Bronchial epithelial cell (primary cell): ENCODE results near the gene MRPS26. TPM values are rescaled to one million over a fixed set of nuclear protein-coding genes. Genes with fewer than 3 reads are reported as not detected.
"Not testable (repeated sequence)": the region's sequence is repeated elsewhere in the genome, so short reads cannot be mapped to it uniquely, and the experiment has no call there.

ENCODE experiments used
- DNase-seq: peaks from one replicate; pipeline ENCODE4 v3.0.0-alpha.2; 2010; ENCODE audit warnings: low read depth
- FAIRE-seq: peaks from 2 replicates; lab custom pipeline; 2011; peaks lifted over from hg19 to GRCh38; lab: Jason Lieb, UNC
- H3K27me3 ChIP-seq: 2 replicates; pipeline ENCODE4 v1.5.1; 2011; ENCODE audit warnings: low read length; ENCODE audit not compliant: control insufficient read depth, insufficient read depth
- H3K36me3 ChIP-seq: 2 replicates; pipeline ENCODE4 v1.5.1; 2011; ENCODE audit warnings: low read length; ENCODE audit not compliant: control insufficient read depth, insufficient read depth
- H3K4me3 ChIP-seq: 2 replicates; pipeline ENCODE4 v1.5.1; 2011; ENCODE audit warnings: mild to moderate bottlenecking, low read depth, low read length, control low read depth
- total RNA-seq: library from RNA; depleted of rRNA; stranded (reverse); fragments of >200 nt; gene quantifications from 2 replicates; pipeline ENCODE4 v1.2.1, GENCODE V29; 2014
- TF ChIP-seq, protein P1 (sequence below): IDR thresholded peaks from 2 replicates; pipeline ENCODE4 v1.5.1; 2011; ENCODE audit warnings: mild to moderate bottlenecking, moderate library complexity, low read length, control low read depth, inconsistent platforms; ENCODE audit not compliant: insufficient read depth, severe bottlenecking

Gene MRPS26
- total RNA-seq, 1 donor from 2014 or later = 69.5 TPM

DNA sequence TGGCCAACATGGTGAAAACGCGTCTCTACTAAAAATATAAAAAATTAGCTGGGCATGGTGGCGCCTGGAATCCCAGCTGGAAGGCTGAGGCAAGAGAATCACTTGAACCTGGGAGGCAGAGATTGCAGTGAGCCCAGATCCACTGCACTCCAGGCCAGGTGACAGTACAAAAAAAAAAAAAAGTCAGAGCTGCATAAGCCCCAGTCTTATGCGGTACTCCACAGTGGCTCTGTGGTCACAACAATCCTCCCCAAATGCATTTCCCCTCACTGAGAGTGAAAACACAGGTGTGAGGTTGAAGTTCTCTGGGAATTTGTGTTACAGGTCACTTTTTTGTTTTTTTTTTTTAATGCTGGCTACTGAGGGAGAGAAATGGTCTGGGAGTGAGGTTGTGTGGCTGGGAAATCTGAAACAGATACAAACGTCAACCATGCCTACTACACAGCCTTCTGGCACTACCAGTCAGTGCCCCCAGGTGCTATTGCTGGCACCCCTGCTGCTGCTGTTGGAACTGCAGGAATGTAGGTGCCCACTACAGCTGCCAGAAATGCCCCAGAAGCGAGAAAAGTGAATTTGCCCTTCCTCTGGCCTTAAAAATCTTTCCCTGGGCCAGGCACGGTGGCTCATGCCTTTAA is 5.7 kb downstream of the MRPS26 start:
- no peak overlapping the region for H3K4me3 ChIP-seq
- TF ChIP-seq, protein P1, sequence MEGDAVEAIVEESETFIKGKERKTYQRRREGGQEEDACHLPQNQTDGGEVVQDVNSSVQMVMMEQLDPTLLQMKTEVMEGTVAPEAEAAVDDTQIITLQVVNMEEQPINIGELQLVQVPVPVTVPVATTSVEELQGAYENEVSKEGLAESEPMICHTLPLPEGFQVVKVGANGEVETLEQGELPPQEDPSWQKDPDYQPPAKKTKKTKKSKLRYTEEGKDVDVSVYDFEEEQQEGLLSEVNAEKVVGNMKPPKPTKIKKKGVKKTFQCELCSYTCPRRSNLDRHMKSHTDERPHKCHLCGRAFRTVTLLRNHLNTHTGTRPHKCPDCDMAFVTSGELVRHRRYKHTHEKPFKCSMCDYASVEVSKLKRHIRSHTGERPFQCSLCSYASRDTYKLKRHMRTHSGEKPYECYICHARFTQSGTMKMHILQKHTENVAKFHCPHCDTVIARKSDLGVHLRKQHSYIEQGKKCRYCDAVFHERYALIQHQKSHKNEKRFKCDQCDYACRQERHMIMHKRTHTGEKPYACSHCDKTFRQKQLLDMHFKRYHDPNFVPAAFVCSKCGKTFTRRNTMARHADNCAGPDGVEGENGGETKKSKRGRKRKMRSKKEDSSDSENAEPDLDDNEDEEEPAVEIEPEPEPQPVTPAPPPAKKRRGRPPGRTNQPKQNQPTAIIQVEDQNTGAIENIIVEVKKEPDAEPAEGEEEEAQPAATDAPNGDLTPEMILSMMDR = no peak
- no peak for FAIRE-seq
- H3K36me3 ChIP-seq = peaks cover 12% of the 10 kb centered on the region
- H3K27me3 ChIP-seq = no peaks in the 10 kb centered on the region
- DNase-seq = no peak

DNA sequence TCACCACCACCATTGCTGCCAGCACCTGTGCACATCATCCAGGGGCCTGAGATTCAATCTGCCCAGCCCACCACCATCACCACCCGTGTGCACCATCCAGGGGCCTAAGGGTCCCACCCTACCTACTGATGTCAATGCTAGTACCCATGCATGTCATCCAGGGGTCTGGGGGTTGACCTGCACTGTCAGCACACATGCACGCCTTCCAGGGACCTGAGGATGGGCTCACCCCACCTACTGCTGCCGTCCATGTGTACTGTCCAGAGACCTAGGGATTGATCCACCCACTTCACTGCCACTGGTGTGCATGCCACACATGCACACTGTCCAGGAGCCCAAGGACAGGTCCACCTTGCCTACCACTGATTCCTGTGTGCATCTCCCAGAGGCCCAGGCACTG is 13.6 kb downstream of the MRPS26 start:
- Histone ChIP-seq H3K27me3 (no peaks in the 10 kb centered on the region), H3K36me3 (no peaks in the 10 kb centered on the region), H3K4me3 (no peak overlapping the region)
- DNase-seq (no peak), FAIRE-seq (no peak)
- TF ChIP-seq, protein P1 = no peak

DNA sequence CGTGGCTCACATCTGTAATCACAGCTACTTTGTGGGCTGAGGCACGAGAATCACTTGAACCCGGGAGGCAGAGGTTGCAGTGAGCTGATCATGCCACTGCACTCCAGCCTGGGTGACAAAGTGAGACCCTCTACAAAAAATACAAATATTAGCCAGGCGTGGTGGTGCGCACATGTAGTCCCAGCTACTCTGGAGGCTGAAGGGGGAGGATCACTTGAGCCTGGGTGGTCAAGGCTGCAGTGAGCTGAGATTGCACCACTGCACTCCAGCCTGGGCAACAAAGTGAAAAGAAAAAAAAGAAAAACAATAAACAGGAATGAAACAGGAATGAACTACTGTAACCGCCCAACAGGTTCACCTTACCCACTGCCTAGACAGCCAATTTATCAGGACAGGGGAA is 18.3 kb downstream of the MRPS26 start:
- not testable (repeated sequence) for H3K4me3 ChIP-seq

DNA sequence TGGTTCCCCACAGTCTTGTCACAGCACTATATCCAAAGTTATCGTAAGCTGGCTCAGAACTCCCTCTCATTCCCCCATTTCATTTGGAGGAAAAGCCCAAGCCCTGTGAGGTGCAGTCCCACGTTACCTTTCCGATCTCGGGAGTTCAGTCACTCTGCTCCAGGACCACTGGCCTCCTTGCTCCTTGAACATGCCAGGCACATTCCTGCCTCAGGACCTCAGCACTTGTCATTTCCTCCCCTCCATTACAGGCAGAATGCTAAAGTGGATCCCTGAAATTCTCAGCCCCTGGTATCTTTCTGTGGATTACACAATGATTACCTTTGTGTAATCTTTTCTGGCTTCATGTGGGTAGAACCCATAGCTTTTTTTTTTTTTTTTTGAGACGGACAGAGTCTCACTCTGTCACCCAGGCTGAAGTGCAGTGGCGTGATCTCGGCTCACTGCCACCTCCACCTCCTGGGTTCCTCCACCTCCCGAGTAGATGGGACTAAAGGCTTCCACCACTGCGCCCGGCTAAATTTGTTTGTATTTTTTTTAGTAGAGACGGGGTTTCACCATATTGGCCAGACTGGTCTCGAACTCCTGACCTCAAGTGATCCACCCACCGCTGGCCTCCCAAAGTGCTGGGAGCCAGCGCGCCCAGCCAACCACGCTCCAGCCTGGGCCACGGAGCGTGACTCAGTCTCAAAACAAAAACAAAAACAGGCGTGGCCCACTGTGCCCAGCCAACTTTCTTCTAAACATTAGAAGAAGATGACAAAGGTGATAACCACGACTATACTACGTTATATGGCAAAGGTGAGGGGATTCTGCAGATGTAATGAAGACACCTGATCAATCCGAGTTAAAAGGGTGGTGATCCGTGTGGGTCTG is 21.5 kb downstream of the MRPS26 start:
- TF ChIP-seq, protein P1 = no peak
- H3K36me3 ChIP-seq = no peaks in the 10 kb centered on the region
- H3K4me3 ChIP-seq = no peak overlapping the region
- FAIRE-seq (no peak), DNase-seq (no peak)
- peaks cover 2% of the 10 kb centered on the region for H3K27me3 ChIP-seq

More for the DNA sequence above, 18.3 kb downstream of the MRPS26 start:
- not testable (repeated sequence) for FAIRE-seq, H3K36me3 ChIP-seq, H3K27me3 ChIP-seq, DNase-seq

DNA sequence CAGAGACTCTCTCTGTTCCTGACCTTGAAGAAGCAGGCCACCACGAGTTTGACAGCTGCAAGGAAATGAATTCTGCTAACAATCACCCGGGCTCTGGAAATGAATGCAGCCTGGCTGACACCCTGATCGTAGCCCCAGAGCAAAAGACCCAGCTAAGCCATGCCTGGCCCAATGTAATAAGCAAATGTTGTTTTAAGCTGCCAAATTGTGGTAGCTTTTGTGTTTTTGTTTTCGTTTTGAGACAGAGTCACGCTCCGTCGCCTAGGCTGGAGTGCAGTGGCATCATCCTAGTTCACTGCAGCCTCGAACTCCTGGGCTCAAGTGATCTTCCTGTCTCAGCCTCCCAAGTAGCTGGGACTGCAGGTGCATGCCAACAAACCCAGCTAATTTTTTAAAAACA is 22.2 kb downstream of the MRPS26 start:
- no peak for FAIRE-seq
- H3K27me3 ChIP-seq = peaks cover 6% of the 10 kb centered on the region
- TF ChIP-seq, protein P1 = no peak
- no peak for DNase-seq
- H3K4me3 ChIP-seq = no peak overlapping the region
- no peaks in the 10 kb centered on the region for H3K36me3 ChIP-seq
